ENCODE data around the gene SPATA46.
"Not testable (repeated sequence)": the region's sequence is repeated elsewhere in the genome, so short reads cannot be mapped to it uniquely, and the experiment has no call there.

Gene SPATA46, protein sequence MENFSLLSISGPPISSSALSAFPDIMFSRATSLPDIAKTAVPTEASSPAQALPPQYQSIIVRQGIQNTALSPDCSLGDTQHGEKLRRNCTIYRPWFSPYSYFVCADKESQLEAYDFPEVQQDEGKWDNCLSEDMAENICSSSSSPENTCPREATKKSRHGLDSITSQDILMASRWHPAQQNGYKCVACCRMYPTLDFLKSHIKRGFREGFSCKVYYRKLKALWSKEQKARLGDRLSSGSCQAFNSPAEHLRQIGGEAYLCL

DNA sequence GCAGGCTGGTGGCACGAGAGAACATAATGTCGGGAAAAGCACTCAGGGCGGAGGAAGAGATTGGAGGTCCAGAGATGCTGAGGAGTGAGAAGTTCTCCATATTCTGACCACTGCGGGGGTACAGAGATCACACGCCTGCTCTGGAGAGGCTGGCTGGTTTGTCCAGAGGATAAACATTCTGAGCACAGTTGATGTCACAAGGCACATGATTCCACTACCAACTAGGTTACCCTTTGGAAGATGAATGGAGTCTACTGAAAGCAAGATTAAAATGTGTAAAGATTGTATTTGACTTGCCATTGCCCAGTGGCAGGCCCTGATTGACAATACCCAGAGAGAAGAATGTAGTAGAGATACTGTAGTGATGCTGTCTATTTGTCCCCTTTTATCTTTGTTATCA lies at the start of gene SPATA46:
Gene SPATA46, minus strand, starts transcription at position 164 of the 400 bp plus-strand sequence. Its CDS starts 64 bp downstream, at position 100.
- no peak for DNase-seq

DNA sequence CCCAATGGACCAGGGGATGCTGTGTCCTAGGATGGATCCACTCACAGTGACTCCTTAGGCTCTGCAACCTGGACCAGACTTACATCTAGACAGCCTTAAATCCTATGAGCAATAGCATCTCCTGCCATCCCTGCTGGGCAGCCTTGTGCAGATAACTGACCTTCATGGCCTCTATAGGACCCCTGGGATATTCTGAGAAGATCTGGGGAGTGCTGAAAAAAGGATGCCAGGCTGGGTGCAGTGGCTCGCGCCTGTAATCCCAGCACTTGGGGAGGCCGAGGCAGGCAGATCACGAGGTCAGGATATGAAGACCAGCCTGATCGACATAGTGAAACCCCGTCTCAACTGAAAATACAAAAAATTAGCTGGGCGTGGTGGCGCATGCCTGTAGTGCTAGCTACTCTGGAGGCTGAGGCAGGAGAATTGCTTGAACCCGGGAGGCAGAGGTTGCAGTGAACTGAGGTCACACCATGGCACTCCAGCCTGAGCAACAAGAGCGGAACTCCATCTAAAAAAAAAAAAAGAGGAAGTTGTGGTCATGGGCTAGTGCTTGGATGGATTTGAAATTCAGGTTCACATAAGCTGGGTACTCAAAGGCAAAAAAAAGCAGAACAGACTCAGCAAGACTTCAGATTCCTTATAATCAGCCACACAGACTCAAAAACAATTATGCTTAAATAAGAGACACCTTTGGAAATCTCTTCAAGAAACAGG lies 46.2 kb upstream of the SPATA46 start:
- no peak for DNase-seq

DNA sequence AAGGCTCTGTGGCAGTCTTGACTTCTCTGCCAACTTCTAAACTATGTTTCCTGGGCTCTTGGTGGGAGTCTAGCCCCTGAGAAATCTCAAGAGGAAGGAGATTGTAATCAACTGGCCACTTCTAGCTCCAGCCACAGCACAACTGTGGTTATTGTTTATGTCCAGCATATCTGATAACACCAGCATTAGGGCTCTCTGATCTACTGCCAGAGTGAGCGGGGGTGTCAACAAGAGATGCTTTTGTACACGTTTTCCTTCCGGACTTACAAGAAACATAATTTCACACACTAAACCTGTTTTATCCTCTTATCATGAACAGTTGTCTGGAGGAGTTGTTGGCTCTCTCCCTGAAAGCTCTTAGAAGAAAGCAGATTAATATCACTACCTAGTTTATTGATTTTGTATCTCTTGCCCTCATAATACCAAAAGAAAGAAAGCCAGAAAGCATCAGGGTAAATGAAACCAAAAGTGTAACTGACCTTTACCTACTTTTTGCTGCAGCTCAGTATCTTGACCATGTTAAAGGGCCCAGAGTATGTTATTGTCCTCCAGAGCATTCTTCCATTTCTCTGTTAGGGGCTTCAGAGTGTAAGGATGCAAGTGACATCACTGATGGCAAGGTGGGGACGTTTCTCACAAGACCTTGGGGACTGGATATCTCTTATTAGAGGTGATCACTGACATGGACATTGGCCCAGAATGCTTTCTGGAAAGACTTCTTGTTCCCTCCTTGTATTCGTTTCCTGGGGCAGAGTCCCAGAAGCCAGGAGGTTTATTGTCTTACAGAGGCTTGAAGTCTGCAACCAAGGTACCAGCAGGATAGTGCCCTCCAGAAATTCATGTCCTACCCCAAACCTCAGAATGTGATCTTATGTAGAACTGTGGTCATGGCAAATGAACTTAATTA lies 44.9 kb upstream of the SPATA46 start:
- no peak for DNase-seq

- DNase-seq = no peak
Observed at GRCh38 chr1:162420120-162420519, 43.5 kb upstream of the SPATA46 start.

GRCh38 chr1:162419450-162419931 lies 42.8 kb upstream of the SPATA46 start:
- DNase-seq = not testable (repeated sequence)

- DNase-seq = not testable (repeated sequence)
Observed at GRCh38 chr1:162418584-162418983, 41.9 kb upstream of the SPATA46 start.

DNA sequence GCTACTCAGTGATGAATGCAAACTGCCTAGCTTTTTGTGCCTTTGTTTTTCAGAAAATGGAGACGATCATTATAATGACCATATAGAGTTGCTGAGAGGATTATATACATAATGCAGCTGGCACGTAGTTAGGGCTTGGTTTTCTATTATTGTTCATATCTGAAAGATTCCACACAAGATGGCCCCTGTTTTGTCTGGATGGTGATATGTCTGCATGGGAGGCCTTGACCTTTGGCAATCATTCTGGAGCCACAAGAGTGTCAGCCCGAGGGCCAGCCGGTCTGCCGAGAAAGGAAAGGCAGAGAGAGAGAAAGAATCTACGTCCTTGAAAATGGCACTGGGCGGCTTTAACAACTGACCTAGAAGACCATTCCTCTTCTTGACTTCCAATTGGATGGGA lies 41.0 kb upstream of the SPATA46 start:
- DNase-seq = no peak

- no peak for DNase-seq
Observed at GRCh38 chr1:162416909-162417308, 40.3 kb upstream of the SPATA46 start.

DNA sequence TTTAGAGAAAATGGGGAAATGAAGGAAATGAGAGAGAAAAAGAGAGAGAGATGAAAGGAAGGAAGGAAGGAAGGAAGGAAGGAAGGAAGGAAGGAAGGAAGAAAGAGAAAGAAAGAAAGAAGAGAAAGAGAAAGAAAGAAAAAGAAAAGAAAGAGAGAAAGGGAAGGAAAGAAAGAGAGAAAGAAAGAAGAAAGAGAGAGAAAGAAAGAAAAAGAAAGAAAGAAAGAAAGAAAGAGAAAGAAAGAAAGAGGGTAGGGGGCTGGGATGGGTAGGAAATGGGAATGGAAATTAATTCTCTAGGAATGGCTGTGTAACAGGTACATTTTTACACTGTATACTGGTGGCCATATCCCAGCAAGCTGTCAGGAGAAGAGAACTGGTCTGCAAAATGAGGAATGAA lies 39.6 kb upstream of the SPATA46 start:
- no peak for DNase-seq

GRCh38 chr1:162412002-162412401 lies 35.3 kb upstream of the SPATA46 start, which contains the start of gene SH2D1B:
TSS of gene SH2D1B (minus strand) at chr1:162412136. CDS start at chr1:162412016, 120 bp downstream.
- no peak for DNase-seq

DNA sequence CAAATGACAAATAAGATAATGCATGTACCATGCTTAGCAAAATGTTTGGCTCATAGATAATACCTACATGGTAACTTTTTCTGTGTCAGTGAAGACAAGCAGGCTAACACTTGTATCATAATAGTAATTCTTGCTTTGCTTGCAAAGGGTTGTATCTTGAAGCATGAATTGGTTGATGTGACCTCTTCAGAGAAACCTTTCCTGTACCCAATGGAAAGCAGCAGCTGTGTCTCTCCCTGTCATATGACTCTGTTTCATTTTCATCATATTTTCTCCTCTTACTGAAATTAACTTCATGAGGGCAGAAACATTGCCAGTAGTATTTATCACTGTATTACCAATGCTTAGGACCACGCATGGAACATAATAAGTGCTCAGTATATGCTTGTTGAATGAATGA lies 30.9 kb upstream of the SPATA46 start:
- no peak for DNase-seq

GRCh38 chr1:162406811-162407210 lies 30.2 kb upstream of the SPATA46 start:
- DNase-seq = no peak

DNA sequence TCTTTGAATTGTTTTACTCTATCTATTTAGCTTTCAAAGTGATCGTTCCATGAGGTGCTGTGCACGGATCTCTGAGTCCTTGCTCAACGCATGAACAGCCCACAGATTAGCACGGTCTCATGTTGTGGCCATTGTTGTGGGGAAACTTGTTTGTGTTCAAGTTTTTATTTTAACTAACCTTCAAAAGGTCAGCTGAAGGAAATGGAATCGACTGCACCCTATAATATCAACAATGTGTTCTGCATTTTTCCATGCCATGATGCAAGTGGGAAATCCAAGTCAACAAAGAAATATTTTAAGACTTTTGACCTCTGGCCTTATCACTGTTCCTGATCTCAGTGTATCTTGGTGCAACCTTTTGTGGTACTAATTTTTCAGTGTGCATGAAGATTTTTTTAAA lies 29.1 kb upstream of the SPATA46 start:
- no peak for DNase-seq

- DNase-seq = no peak
Observed at GRCh38 chr1:162404550-162405160, 28.0 kb upstream of the SPATA46 start.

GRCh38 chr1:162400790-162401355 lies 24.2 kb upstream of the SPATA46 start:
- no peak for DNase-seq

- no peak for DNase-seq
Observed at GRCh38 chr1:162398999-162399580, 22.4 kb upstream of the SPATA46 start.

GRCh38 chr1:162397943-162398560 lies 21.4 kb upstream of the SPATA46 start:
- no peak for DNase-seq

DNA sequence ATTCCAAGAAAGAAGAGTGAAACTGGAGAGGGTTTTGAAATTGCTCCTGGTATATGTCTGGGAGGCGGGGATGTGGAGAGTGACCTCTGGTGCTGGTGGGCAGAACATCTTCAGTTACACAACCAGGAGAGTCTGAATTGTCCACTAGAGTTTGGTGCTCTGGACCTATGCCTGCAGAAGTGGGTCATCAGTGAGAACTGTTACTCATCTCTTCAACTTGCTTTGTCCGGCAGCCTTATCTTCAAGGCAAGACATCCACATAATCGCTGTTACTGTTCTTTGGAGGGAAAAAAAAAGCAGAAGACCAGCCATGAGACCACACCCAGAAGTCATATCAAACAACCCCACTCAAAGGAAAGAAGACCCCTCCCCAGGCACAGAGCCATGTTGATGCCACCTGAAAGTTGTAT lies 20.4 kb upstream of the SPATA46 start:
- no peak for DNase-seq

DNA sequence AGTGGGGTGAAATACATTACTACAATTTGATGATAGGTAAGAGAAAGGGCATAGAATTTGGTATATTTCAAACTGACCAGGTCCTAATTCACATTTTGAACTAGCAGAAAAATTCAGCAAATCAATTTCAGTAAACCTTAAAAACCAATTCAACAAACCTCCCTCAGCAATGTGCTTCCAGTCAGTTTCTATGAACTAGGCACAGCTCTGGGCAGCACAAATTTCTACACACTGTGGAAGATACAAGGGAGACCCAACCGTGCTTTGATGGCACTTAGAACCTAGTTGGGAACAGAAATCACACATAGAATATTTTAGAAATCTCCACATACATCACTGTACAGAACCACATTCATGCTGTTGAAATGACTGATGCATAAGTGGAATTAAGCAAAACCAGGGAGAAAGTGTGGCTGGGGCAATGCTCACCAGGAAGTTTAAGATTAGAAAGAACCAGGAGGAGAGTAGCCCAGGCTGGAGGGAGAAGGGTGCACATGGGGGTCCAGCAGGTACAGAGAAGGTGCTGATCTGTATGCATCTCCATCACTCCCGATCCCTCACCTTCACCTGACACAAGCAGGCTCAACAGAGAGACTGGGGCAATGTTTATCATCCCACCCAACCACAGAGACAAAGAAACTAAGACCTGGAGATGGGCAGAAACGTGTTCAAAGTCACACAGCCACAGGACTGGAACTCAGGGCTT lies 19.7 kb upstream of the SPATA46 start:
- no peak for DNase-seq

DNA sequence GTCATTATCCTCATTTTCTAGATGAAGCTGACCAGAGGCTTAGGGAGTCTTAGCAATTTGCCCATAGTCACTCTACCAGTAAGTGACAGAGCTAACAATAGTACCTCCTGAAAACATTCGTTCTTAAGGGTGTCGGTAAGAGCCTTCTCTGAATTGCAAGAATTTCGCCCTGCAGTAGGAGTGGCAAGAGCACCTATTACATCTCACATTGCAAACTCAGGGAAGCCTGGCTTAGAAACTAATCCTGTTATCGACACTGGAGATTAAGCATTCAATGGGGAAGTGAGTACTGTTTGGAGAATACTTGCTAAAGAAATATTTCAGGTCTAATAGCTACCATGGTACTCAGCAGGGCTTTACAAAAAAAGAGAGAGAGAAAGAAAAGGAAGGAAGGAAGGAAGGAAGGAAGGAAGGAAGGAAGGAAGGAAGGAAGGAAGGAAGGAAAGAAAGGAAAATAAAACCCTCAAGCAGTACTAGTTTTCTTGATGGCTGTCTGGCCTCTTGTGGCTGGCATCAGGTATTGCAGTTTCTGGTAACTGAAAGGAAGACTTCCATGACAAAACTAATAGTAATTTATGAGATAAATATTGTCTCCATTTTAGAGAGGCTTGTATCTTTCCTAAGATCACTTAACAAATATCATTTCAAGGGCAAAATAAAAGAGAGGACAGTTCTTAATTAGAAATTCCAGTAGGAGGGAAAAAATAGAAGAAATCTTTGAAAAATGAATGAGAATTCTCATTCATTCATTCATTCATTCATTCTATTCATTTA lies 15.3 kb upstream of the SPATA46 start:
- DNase-seq = no peak
